GM06990 (cell line): ENCODE data around the gene PSRC1.

Experiments used
- DNase-seq: peaks from one replicate; pipeline ENCODE4 v3.0.0-alpha.2; 2011; ENCODE audit not compliant: insufficient read length; ENCODE audit errors: extremely low read depth
- H3K27me3 ChIP-seq: replicated peaks from 2 replicates; pipeline ENCODE4 v1.6.0; 2011; ENCODE audit warnings: low read length; ENCODE audit not compliant: control insufficient read depth, insufficient read depth
- H3K36me3 ChIP-seq: 2 replicates; pipeline ENCODE4 v1.5.1; 2011; ENCODE audit warnings: low read length; ENCODE audit not compliant: control insufficient read depth, insufficient read depth
- H3K4me3 ChIP-seq: replicated peaks from 2 replicates; pipeline ENCODE4 v1.5.1; 2011; ENCODE audit warnings: low read depth, mild to moderate bottlenecking, control low read depth, low read length
- CTCF ChIP-seq: IDR thresholded peaks from 2 replicates; pipeline ENCODE4 v1.5.1; 2011; ENCODE audit warnings: low read length, control low read depth, mild to moderate bottlenecking, inconsistent platforms; ENCODE audit not compliant: insufficient read depth, poor library complexity, severe bottlenecking

PSRC1 gene

GRCh38 chr1:109275706-109276345 is 7.1 kb downstream of the PSRC1 start:
- no peak for TF ChIP-seq CTCF
- no peak for DNase-seq
- H3K36me3 ChIP-seq = no peaks in the 10 kb centered on the region
- H3K4me3 ChIP-seq = no peak overlapping the region
- H3K27me3 ChIP-seq = no peaks in the 10 kb centered on the region

GRCh38 chr1:109274533-109275476 is 8.1 kb downstream of the PSRC1 start:
- H3K27me3 ChIP-seq = no peaks in the 10 kb centered on the region
- H3K36me3 ChIP-seq = no peaks in the 10 kb centered on the region
- no peak overlapping the region for H3K4me3 ChIP-seq
- TF ChIP-seq CTCF = no peak
- DNase-seq = no peak

- no peaks in the 10 kb centered on the region for H3K36me3 ChIP-seq
- TF ChIP-seq CTCF = no peak
- no peak overlapping the region for H3K4me3 ChIP-seq
- no peak for DNase-seq
- H3K27me3 ChIP-seq = no peaks in the 10 kb centered on the region
Measured at GRCh38 chr1:109273570-109274288, 9.2 kb downstream of the PSRC1 start.

- DNase-seq = no peak
- H3K27me3 ChIP-seq = no peaks in the 10 kb centered on the region
- no peaks in the 10 kb centered on the region for H3K36me3 ChIP-seq
- no peak for TF ChIP-seq CTCF
- H3K4me3 ChIP-seq = no peak overlapping the region
Measured at GRCh38 chr1:109272831-109273547, 10.0 kb downstream of the PSRC1 start.

- H3K27me3 ChIP-seq = no peaks in the 10 kb centered on the region
- no peak for DNase-seq
- no peak overlapping the region for H3K4me3 ChIP-seq
- TF ChIP-seq CTCF = no peak
- no peaks in the 10 kb centered on the region for H3K36me3 ChIP-seq
Measured at GRCh38 chr1:109272021-109272799, 10.7 kb downstream of the PSRC1 start.
